HG02852 (cell line): ENCODE results near the gene GPR160.

Experiments used
- ATAC-seq: cut with Tn5 transposase; IDR thresholded peaks from one replicate; pipeline ENCODE4 v1.9.1; 2021; ENCODE audit warnings: mild to moderate bottlenecking, moderate library complexity; ENCODE audit not compliant: unreplicated experiment

Gene GPR160

DNA sequence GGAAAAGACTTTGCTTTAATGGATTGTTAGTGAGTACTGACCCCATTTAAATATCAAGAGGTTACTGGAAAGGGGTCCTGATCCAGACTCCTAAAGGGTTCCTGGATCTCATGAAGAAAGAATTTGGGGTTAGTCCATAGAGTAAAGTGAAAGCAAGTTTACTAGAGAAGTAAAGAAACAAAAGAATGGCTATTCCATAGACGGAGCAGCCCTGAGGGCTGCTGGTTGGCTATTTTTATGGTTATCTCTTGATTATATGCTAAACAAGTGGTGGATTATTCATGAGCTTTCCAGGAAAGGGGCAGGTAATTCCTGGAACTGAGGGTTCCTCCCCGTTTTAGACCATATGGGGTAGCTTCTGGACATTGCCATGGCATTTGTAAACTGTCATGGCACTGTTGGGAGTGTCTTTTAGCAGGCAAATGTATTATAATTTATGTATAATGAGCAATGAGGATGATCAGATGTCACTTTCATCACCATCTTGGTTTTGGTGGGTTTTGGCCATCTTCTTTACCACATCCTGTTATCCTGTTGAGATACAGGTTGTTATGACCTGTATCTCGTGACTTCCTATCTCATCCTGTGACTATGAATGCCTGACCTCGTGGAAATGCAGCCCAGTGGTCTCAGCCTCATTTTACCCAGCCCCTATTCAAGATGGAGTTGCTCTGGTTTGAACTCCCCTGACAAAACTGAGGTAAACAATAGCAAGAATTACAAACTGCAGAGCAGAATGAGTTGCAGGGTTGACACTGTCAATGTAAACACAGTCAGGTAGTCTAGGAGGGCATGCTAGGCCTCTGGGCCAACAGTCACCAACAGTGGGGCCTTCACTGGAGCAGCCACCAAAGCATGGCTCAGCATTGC, 10.3 kb upstream of the GPR160 start:
- no peak for ATAC-seq

DNA sequence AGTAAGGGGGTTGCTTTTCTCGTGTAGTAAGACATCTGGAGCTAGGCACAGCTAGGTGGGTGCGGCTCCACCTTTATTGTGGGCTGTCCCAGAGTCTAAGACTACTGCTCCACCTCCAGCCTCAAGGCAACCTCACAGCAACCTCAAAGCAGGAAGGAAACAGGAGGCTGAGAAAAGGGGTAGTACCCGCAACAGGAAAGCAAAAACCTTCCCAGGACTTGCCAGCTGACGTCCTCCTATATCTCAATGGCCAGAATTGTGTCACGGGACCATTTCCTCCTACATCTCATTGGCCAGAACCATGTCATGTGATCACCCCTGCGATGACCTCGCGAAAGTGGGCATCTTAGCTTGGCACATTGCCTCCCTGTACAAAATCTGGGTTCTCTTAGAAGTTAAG, 4.3 kb upstream of the GPR160 start:
- no peak for ATAC-seq

DNA sequence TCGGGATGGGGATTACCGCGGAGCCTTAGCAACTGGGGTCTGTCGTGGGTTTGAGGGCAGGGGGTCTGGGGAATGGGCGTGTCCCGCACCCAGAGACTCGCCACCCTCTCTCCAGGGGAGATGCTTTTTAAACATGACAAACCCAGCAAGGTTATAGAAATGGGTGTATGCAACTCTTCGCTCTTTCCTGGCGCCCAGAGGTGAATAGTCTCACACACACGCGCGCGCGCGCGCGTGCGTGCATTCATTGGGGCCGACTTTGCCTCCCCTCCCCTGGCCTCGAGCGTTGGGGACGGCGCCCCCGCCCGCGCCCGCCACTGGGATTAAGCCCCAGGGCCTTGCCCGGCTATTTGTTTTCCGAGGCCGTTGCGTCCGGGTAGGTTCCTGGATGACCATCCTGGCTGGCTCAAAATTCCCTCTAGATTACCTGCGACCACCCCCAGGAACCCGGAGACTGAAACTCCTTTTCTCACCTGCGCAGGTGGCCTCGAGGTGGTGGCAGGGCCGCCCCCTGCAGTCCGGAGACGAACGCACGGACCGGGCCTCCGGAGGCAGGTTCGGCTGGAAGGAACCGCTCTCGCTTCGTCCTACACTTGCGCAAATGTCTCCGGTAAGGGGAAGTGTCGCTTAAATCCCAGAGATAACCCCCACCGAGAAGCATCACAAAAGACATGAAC, 777 bp downstream of the GPR160 start:
- peak; percentile 21 for ATAC-seq

DNA sequence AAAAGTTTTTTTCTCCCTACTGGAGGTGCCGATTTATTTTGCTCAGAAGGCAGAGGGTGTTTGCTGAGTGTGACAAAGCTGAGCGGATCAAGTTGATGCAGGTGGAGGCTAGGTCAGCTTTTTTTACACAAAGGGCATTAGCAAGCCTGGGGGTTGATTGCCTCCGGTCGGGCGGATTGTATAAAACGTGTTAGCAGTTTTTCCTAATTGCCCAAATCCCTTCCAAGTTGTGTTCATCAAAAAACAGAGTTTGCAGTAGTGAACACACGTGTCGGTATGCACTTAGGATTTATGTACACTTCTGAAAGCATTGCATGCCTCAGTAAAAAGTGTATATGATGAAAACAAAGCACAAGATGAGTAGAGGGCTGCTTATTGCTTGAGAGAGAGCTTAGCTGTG, 2.6 kb downstream of the GPR160 start:
- no peak for ATAC-seq

DNA sequence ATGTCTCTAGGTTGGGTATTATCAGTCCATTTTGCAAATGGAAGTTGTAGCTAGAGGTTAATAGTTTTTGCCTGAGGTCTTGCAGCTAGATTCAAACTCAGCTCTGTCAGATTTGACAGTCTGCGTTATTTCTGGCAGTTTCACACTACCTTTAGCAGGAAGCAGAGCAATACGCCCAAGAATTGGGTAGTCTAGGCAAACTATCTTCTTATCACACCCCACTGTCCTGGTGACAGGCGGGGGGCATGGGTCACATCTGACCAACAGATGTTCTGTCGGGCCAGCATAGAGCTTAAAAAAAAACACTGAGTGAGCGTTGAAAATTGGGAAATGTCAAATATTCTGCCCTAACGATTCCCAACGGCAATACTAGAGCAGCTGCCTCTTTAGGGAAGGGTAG, 5.7 kb downstream of the GPR160 start:
- no peak for ATAC-seq

DNA sequence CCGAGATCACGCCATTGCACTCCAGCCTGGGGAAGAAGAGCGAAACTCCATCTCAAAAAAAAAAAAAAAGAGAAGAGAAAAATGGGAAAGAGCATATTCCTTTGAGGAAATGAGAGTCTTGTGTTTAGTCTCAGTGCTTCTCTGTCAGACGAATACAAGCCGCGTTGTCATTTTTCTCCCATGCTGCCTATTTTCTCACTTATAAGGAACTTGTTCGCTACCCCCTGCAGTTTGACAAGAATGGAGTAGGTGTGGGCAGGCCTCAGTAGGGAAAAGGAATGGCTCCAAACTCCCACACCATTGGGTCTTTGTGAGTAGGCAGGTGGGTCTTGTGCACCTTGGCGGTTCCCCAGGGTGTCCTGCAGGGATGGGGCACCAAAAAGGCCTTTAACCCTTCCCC, 6.5 kb downstream of the GPR160 start:
- no peak for ATAC-seq

DNA sequence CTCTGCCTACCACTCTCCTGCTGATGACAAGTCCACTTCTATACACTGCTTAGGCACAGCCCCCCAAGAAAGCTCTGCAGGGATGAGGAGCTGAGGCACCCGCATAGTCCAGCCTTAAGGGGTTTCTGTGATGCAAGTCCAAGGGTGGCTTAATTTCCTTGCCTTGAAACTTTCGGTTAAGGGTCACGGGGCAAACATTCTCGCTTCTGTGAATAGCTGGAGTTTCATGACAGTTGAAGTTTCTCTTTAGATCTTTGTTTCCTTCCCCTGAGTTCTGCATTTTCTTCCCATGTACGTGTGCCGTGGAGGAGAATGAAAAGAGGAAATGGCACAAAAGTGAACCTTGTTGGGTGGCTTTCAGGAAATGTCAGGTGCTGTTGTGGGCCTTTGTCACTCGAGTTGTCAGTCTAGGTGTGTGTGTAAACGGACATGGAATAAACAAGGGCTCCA, 7.0 kb downstream of the GPR160 start:
- ATAC-seq: peak; percentile 80

DNA sequence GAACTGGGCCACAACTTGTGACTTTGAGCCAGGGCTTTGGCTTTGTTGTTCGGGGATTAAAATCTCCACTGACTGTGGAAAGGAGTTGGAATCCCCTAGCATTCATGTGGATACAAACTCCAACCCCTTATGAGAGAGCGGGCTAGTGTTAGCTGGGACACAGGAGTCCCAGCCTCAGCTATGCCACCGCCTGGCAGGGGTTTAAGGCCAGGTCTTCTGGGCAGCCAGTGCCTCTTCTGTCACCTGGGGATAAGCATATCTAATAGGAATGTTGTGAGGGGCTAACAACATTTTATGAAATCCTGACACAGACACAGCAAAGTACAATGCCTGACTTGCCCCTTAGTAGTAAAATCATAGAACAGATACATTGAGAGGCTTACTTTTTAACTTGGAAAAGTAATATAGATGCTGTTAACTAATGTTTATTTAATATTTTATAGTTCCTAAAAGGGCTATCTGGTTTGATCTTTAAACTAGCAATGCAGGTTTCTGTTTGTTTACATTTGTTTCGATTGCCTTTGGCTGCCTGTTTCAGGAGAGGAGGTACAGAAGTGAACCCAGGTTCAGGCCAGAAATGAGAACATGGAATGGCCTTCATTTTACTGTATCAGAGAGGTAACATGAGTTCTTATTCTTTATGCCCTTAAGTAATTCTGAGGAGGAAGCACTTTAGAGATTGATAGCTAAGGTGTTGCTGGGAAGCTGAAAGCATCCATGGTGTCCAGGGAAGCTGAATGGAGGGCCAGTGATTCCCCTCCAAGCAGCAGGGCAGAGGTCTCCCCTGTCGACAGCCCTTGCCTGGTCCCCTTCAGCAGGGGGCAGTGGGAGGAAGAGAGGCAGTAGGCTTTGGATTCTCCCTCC, 8.7 kb downstream of the GPR160 start:
- ATAC-seq: no peak

DNA sequence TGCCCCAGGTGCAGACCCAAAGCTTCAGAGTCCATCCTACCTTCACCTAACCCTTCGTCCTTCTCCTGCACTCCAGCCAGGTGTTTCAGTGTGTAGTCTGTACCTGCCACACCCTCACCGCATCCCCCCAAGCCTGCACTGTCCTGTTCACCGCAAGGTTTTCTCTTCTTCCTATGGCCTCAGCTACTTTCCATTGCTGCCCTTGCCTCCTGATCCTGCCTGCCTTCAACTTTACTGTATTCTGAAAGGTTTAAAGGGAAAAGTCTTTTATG, 9.3 kb downstream of the GPR160 start:
- ATAC-seq: no peak

DNA sequence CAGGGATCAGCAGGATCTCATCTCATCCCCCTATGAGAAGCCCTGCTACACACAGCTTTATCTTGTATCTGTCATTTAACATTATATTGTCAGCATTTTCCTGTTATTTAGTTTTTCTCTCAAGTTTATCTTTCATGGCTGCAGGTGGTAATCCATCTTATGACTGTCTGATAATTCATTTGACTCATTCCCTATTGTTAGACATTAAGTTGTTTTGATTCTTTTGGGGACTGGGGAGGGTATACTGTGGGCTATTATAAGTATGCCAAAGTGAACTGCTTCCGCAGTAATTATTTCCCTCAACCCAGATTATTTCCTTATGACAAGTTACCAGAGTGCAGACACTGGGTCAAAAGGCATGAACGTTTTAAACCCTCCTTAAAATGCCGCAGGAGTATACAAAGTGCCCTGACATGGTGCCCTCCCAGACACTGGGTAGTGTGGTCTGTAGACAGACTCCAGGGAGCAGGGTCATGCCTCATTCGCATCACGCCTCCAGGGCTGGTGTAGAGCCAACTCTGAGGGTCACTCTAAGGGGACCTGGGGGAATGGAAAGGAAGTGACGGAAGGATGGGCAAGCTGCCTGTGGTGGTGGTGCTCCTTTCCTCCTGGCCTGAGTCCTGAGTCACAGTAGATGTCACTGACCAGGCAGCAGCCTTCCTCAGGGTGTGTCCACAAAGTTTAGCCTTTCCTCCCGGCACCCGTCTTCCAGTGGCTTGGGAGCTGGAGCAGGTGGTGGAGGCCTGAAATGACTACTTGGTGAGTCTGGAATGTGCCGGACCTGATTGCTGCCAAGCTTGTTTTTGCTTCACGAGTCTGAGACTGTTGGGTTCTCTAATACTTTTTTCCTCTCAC, 11.6 kb downstream of the GPR160 start:
- no peak for ATAC-seq

DNA sequence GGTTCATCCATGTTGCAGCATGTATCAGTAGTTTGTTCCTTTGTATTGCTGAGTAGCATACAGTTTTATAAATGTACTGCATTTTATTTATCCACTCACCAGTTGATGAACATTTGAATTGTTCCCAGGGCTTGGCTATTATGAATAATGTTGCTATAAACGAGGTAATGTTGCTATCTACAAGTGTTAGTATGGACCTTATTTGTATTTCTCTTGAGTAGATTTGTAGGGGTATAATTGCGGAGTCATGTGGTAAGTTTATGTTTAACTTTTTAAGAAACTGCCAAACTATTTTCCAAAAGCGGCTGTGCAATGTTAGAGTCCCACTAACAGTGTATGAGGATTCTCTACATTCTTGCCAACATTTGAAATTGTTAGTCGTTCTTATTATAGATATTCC, 13.0 kb downstream of the GPR160 start:
- no peak for ATAC-seq

DNA sequence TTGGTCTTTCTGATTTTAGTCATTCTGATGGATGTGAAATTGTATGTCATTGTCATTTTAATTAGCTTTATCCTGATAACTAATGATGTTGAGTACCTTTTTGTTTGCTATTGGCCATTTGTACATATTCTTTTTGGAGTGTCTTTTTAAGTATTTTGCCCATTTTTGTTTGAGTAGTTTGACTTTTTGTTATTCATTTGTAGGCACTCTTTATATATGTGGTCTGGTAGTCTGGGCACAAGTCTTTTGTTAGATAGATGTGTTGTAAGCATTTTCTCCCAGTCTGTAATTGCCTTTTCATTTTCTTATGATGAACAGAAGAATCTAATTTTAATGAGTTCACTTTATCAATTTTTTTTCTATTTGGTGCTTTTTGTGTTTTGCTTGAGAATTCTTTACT, 14.6 kb downstream of the GPR160 start:
- no peak for ATAC-seq

DNA sequence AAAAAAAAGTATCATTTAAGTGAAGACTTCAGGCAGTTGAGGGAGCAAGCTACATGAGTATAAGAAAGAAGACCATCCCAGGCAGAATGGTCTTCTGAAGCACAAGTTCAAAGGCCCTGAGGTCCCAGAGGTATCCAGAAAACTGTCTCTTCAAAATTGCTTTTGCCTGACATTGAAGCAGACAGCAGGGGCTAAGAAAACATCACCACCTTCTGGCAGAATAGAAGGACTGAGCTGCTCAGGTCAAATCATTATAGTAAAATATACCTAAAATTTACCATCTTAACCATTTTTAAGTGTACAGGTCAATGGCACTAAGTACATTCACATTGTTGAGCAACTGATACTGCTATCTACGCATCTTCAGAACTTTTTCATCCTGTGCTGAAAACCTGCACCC, 16.4 kb downstream of the GPR160 start:
- ATAC-seq: no peak

DNA sequence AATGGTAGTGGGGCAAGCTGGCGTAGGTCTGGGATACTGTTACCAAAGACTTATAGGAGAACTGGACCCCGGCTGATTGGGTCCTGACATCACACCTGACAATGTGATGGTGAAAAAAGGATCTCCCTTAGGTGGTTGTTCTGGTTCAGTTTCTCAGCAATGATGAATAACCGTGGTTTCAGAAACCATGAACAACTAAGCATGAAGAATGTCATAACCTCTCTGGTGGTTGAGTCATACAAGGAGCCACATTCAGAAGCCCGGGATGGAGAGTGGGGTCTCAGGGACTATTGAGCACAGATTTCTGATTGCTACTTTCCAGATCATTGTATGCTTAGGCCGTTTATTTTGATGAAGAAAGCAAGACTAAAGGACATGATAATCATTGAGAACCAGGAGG, 17.4 kb downstream of the GPR160 start:
- peak; percentile 68 for ATAC-seq

DNA sequence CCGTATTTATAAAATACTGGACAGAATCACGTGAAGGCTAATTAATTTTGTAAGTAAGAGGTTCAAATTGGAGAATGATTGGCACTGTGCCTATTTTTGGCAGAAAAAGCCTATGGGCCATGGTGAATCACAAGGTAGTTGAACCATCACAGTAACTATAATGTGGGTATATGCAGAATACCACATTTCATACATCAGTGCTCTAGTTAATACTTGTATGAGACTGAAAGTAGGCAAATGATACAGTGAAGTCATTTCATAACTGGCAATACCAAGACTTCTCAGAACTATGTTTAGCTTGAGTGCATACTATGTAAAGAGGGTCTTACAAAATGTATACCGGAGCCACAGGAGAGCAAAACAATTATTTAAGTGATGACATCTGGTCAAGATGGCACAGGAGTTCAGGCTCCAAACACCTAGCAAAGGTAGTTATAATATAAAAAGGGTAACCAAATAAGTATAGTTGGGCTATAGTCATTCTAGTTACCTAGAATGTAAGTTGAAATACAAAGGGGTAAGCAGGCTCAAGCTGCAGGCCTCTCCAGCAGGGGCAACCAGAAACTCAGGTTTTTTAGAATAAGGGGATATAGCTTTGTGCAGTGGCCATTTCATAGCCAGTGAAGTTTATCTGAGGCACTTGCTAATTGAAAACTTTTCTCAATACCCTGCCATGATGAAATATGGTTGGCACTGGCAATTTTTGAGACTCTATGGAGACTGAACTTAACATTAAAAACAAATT, 19.1 kb downstream of the GPR160 start:
- ATAC-seq: peak; percentile 86

DNA sequence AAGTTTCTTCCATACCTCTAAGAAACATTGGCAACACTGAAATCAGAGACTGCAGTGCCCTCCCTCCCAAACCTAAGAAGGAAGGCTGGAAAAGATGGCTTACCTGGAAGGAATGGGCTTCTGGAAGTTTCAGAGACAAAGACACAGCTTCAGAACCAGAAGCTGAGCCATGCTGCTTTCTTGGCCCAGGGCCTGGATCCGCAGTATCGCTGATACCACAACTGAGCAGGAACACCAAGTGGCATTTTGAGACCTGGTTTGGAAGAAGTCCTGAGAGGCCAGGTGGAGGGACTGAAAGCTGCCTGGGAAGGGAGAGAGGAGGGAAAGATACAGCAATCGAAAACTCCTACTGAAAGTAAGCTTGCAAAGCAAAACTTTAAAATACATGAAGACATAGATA, 19.8 kb downstream of the GPR160 start:
- ATAC-seq: no peak

DNA sequence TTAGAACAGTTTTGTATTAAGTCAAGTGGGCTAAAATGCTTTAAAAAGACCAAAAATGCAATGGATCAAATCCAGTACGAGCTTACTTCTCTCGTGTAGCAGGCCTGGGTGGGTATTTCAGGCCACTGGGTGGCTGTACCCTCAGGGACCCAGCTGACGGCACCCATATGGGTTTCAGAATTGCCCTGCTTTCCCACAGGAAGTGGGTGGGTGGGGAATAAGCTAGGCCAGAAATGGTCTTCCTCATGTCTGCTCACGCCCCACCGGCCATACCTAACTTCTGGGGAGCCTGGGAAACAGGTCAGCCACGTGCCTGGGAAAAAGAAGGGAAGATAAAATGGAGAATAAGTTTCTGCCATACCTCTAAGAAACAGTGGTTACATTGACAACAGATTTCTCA, 20.3 kb downstream of the GPR160 start:
- no peak for ATAC-seq

DNA sequence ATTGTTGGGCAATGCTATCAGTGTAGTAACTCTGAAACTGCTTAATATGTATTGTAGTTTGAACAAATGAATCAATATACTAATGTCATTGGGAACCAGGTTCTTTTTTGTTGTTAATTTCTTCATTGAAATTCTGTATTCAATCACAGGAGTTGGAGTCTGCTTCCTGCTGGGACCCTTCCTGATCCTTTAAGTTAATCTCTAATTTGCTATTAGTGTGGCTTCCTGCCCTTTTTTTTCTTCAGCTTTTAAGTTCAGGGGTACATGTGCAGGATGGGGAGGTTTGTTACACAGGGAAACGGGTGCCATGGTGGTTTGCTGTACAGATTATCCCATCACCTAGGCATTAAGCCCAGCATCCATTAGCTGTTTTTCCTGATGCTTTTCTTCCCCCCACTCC, 21.7 kb downstream of the GPR160 start:
- ATAC-seq: no peak

DNA sequence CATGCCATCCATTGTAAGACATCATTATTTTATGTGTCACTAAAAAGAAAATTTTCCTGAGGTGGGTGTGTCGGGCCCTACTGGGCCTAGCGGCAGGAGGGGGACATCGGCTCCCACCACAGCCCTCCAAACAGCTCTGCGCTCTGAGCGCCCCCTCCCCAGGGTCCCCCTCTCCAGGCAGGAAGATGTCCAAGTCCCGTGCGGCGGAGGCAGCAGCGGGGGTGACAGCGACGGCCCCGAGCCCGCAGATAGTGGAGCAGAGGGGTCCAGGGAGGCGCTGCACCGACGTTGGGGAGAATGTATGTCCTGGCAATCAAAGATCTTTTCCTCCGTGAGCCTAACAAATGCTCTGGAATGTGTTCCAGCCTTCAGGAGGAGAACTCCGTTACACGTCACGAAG, 24.3 kb downstream of the GPR160 start:
- ATAC-seq: no peak

DNA sequence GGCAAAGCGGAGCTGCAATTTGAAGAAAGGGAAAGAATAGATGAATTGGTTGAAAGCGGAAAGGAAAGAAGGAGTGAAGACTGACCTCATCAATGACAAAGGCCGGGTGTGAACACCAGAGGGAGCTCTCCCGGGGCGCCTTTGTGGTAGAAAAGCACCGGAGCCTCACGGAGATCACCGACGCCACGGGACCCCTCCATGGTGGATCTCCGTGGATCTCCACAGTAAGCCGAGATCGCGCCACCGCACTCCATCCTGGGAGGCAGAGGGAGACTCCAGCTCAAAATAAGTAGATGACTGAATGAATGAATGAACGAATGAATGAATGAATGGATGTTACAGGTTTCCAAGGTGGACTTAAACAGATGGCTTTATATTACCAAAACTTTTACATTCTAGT, 25.0 kb downstream of the GPR160 start:
- ATAC-seq: no peak
